NT2/D1 (cell line): ENCODE results near the gene CRLF2.
"Not testable (repeated sequence)": the region's sequence is repeated elsewhere in the genome, so short reads cannot be mapped to it uniquely, and the experiment has no call there.

ENCODE experiments used
- DNase-seq: peaks from one replicate; pipeline ENCODE4 v3.0.0-alpha.2; 2011; ENCODE audit warnings: low read depth, low spot score
- H3K27me3 ChIP-seq: 2 replicates; pipeline ENCODE4 v1.6.0; 2011; ENCODE audit warnings: mild to moderate bottlenecking; ENCODE audit not compliant: insufficient read length, insufficient read depth
- H3K36me3 ChIP-seq: 2 replicates; pipeline ENCODE4 v1.6.1; 2011; ENCODE audit warnings: mild to moderate bottlenecking, low read length, mixed read lengths; ENCODE audit not compliant: insufficient read depth, insufficient read length
- H3K4me1 ChIP-seq: 2 replicates; pipeline ENCODE4 v1.5.1; 2011; ENCODE audit not compliant: insufficient read depth, insufficient read length
- H3K4me3 ChIP-seq: 2 replicates; pipeline ENCODE4 v1.5.1; 2011; ENCODE audit warnings: low read depth; ENCODE audit not compliant: insufficient read length
- H3K9ac ChIP-seq: 2 replicates; pipeline ENCODE4 v1.6.0; 2011; ENCODE audit warnings: low read depth; ENCODE audit not compliant: insufficient read length
- H3K9me3 ChIP-seq: 2 replicates; pipeline ENCODE4 v1.5.1; 2011; ENCODE audit warnings: mild to moderate bottlenecking, low read length; ENCODE audit not compliant: insufficient read depth
- SUZ12 ChIP-seq: IDR thresholded peaks from 2 replicates; pipeline ENCODE4 v1.6.1; 2011; ENCODE audit not compliant: insufficient read length, insufficient read depth; ENCODE audit errors: extremely low read depth
- YY1 ChIP-seq: IDR thresholded peaks from 2 replicates; pipeline ENCODE4 v1.6.1; 2011; ENCODE audit not compliant: insufficient read length, insufficient read depth
- ZNF274 ChIP-seq: IDR thresholded peaks from 2 replicates; pipeline ENCODE4 v1.6.1; 2011; ENCODE audit warnings: mild to moderate bottlenecking, low read depth, low read length

CRLF2 gene

DNA sequence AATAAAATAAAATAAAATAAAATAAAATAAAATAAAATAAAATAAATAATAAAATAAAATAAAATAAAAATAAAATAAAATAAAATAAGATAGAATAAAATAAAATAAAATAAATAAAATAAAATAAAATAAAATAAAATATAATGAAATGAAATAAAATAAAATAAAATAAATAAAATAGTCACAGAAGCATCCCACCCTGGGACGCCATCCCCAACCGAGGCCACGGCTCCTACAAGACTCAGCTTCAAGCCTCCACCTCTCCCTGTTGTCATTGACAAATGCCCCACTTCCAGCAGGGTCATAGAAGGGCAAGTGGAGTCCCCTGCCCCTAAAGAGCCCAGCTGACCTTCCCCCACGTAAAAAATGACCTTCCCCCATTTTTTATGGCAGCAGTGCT, 30.2 kb downstream of the CRLF2 start:
- Histone ChIP-seq H3K36me3 (no peaks in the 10 kb centered on the region), H3K9me3 (no peaks in the 10 kb centered on the region), H3K27me3 (no peaks in the 10 kb centered on the region), H3K4me1 (peaks cover 5% of the 10 kb centered on the region), H3K4me3 (no peak overlapping the region), H3K9ac (no peak overlapping the region)
- TF ChIP-seq ZNF274, result no peak
- TF ChIP-seq SUZ12, result no peak
- no peak for TF ChIP-seq YY1
- no peak for DNase-seq

DNA sequence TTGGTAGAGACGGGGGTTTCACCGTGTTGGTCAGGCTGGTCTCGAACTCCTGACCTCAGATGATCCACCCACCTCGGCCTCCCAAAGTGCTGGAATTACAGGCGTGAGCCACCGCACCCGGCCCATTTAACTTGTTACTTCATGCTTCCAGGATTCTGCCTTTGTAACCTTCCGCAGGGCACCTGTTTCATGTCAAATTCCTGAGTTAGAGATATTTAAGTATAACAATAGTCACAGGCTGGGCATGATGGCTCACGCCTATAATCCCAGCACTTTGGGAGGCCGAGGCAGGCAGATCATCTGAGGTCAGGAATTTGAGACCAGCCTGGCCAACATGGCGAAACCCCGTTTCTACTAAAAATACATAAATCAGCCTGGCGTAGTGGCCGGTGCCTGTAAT, 30.8 kb downstream of the CRLF2 start:
- H3K36me3 ChIP-seq, H3K27me3 ChIP-seq, H3K9me3 ChIP-seq, H3K4me1 ChIP-seq, H3K9ac ChIP-seq, DNase-seq, H3K4me3 ChIP-seq: not testable (repeated sequence)

DNA sequence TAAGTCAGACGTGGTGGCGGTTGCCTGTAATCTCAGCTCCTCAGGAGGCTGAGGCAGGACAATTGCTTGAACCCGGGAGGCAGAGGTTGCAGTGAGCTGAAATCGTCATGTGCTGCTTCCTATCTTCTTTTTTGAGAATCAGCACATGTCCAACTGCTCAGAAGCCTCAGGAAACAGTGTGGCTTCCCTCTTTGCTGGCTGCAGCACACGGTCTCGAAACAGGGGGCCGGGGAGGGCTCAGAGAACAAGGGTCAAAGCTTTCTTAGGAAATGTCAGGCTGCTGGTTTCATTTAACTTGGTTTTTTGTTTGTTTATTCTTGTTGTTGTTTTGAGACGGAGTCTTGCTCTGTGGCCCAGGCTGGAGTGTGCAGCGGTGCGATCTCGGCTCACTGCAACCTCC, 31.3 kb downstream of the CRLF2 start:
- Histone ChIP-seq H3K4me3 (no peak overlapping the region), H3K27me3 (no peaks in the 10 kb centered on the region), H3K36me3 (no peaks in the 10 kb centered on the region), H3K4me1 (peaks cover 5% of the 10 kb centered on the region), H3K9ac (no peak overlapping the region), H3K9me3 (no peaks in the 10 kb centered on the region)
- no peak for DNase-seq
- TF ChIP-seq SUZ12 (no peak), ZNF274 (no peak), YY1 (no peak)

DNA sequence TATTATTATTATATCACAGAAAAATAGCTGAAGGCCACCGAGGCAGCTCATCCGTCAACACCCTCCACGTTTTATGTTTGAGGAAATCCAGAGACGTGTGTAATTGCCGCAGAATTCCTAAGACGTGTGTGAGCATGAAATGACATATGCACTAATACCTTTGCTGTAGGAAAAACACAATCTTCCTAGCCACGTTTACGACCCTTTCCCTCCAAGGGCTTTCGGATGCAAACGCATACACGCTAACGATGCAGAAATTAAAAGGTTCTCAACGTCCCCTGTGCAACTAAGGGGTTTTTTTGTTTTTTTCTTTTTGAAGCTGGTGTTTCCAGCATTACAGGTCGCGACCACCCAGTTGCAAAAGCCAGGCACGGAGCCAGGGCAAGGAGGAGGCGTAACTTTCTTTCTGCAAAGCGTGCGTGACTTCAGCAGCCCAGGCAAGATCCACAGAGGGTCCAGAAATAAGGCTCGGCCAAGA, 33.8 kb downstream of the CRLF2 start:
- H3K4me3 ChIP-seq, result no peak overlapping the region
- no peak for DNase-seq
- TF ChIP-seq SUZ12, result no peak
- TF ChIP-seq YY1, result no peak
- no peak for TF ChIP-seq ZNF274

DNA sequence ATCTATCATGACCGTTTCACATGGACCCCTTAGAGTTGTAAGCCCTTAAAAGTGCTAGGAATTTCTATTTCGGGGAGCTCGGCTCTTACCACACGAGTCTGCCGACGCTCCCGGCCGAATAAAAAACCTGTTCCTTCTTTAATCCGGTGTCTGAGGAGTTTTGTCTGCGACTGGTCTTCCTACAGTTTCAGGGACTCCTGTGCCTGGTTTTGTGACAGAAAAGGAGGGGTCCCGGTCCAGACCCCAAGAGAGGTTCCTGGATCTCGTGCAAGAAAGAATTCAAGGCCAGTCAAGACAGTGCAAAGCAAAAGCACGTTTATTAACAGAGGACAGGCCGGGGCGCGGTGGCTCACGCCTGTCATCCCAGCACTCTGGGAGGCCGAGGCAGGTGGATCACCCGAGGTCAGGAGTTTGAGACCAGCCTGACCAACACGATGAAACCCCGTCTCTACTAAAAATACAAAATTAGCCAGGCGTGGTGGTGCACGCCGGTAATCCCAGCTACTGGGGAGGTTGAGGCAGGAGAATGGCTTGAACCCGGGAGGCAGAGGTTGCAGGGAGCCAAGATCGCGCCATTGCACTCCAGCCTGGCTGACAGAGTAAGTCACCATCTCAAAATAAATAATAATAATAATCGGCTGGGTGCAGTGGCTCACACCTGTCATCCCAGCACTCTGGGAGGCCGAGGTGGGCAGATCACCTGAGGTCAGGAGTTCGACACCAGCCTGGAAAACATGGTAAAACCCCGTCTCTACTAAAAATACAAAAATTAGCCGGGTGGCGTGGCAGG, 35.7 kb downstream of the CRLF2 start:
- H3K9ac ChIP-seq, H3K27me3 ChIP-seq, H3K36me3 ChIP-seq, DNase-seq, H3K4me1 ChIP-seq, H3K4me3 ChIP-seq, H3K9me3 ChIP-seq: not testable (repeated sequence)

More for the DNA sequence above, 33.8 kb downstream of the CRLF2 start:
- Histone ChIP-seq H3K9ac (no peak overlapping the region), H3K27me3 (peaks cover 4% of the 10 kb centered on the region), H3K4me1 (peaks cover 5% of the 10 kb centered on the region), H3K9me3 (no peaks in the 10 kb centered on the region), H3K36me3 (no peaks in the 10 kb centered on the region)

DNA sequence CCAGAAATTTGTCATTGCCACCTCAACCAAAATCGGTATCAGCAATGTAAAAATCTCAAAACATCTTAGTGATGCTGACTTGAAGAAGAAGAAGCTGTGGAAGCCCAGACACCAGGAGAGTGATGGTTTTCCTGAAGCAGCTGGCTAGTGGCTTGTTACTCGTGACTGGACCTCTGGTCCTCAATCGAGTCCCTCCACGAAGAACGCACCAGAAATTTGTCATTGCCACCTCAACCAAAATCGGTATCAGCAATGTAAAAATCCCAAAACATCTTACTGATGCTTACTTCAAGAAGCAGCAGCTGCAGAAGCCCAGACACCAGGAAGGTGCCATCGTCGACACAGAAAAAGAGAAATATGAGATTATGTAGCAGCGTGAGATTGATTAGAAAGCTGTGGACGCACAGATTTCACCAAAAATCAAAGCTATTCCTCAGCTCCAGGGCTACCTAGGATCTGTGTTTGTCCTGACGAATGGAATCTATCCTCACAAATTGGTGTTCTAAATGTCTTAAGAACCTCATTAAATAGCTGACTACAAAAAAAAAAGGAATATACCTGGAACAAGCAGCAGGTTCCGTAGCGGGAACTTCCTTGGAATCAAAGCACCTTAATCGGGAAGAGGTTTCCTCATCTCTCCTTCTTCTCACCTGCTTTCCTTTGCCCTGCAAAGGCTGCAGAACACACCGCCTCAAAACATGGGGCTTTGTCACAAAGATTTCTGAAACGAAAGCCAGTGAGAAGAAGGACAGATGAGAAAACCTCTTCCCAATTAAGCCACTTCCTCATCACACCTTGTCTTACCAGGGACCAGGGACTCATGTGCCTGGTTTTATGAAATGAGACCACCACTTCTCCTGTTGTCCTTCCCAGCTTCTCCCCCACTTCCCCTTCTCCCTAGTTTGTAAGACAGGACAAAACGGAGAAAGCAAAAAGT, 37.6 kb downstream of the CRLF2 start:
- not testable (repeated sequence) for H3K9me3 ChIP-seq, H3K4me3 ChIP-seq, H3K4me1 ChIP-seq, H3K36me3 ChIP-seq, H3K27me3 ChIP-seq, H3K9ac ChIP-seq, DNase-seq

DNA sequence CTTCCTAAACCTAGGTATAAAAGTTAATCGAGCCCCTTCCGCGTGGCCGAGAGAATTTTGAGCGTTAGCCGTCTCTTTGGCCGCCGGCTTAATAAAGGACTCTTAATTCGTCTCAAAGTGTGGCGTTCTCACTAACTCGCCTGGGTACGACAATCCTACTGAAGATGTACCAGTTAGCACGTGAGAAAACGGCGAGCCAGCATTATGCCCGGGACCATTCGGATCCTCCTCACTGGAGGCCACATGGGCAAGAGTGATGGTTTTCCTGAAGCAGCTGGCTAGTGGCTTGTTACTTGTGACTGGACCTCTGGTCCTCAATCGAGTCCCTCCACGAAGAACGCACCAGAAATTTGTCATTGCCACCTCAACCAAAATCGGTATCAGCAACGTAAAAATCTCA, 39.0 kb downstream of the CRLF2 start:
- not testable (repeated sequence) for DNase-seq, H3K9me3 ChIP-seq, H3K4me1 ChIP-seq, H3K27me3 ChIP-seq, H3K9ac ChIP-seq, H3K4me3 ChIP-seq, H3K36me3 ChIP-seq

DNA sequence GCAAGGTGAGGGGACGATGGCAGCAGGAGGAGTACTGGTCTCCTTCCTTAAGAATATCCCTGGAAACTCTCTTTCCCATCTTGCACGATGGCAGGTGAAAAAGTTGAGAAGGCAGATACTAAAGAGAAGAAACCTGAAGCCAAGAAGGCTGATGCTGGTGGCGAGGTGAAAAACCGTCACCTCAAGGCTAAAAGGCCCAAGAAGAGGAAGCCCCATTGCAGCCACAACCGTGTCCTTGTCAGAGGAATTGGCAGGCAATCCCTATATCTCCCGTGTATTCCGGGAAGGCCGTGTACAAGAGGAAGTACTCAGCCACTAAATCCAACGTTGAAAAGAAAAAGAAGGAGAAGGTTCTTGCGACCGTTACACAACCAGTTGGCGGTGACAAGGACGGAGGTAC, 40.0 kb downstream of the CRLF2 start:
- Histone ChIP-seq H3K9me3 (no peaks in the 10 kb centered on the region), H3K36me3 (no peaks in the 10 kb centered on the region), H3K27me3 (peaks cover 4% of the 10 kb centered on the region), H3K4me3 (no peak overlapping the region), H3K4me1 (peaks cover 3% of the 10 kb centered on the region), H3K9ac (peak overlapping the region; percentile 61)
- no peak for TF ChIP-seq ZNF274
- no peak for TF ChIP-seq YY1
- no peak for TF ChIP-seq SUZ12
- no peak for DNase-seq

DNA sequence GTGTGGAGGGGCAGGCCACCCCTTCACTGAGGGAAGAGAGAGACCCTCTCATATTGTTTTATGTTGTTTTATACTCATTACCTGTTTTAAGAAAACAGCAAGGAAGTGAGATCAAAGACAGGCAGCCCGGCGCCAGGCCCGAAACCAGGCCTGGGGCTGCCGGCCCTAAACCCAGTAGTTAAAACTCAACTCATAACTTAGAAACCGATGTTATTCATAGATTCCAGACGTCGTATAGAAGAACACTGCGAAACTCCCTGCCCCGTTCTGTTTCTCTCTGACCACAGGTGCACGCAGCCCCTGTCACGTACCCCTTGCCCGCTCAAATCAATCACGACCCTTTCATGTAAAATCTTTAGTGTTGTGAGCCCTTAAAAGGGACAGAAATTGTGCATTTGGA, 40.5 kb downstream of the CRLF2 start:
- not testable (repeated sequence) for H3K27me3 ChIP-seq, H3K4me1 ChIP-seq, H3K9me3 ChIP-seq, H3K9ac ChIP-seq, DNase-seq, H3K4me3 ChIP-seq, H3K36me3 ChIP-seq
